GM18511 (cell line): ENCODE results near the gene ZNF648.
A peak's percentile ranks its signal among the peaks of the same experiment; 100 is the strongest.
"Not testable (repeated sequence)": the region's sequence is repeated elsewhere in the genome, so short reads cannot be mapped to it uniquely, and the experiment has no call there.

ENCODE experiments used
- ATAC-seq: cut with Tn5 transposase; IDR thresholded peaks from one replicate; pipeline ENCODE4 v1.9.1; 2021; ENCODE audit warnings: mild to moderate bottlenecking, moderate library complexity; ENCODE audit not compliant: unreplicated experiment

Gene ZNF648

DNA sequence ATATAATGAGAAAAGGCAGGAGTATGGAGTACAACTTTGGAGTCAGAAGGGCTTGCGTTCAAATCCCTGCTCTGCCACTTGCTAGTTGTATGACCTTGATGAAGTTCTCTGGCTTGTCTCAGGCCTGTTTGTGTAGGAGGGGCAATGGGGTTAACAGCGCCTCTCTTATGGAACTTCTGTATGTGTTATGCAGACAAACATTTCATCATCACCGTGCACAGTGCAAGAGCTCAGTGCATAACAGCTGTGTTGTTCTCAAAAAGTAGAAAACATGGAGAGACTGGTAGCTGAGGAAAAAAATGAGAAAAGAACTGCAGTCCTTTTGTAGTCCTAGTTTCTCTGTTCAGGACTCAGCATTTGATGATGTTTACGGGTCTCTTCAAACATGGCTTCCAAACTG lies 10.4 kb upstream of the ZNF648 start:
- ATAC-seq = no peak

DNA sequence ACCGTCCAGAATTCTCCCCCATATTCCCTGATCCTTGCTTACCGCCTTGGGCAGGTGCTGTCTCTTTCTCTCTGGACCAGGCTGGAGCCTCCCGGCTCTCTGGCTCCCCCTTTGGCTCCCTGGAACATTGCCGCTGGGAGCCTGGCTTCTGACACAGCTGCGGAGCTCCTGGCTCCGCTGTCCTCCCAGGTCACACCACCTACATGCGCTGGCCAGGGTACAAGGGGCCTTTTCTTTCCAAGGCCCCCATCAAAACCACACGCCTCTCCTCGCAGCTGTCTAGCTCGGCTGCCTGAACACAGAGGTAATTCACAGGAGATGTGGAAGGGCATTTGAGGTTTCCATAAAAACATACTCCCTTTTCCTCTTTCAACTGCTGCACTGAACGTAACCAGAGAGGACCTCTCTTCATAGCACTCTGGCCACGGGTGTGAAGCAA lies 7.5 kb upstream of the ZNF648 start:
- ATAC-seq = no peak

- no peak for ATAC-seq
Observed at GRCh38 chr1:182066934-182067333, 5.4 kb upstream of the ZNF648 start.

DNA sequence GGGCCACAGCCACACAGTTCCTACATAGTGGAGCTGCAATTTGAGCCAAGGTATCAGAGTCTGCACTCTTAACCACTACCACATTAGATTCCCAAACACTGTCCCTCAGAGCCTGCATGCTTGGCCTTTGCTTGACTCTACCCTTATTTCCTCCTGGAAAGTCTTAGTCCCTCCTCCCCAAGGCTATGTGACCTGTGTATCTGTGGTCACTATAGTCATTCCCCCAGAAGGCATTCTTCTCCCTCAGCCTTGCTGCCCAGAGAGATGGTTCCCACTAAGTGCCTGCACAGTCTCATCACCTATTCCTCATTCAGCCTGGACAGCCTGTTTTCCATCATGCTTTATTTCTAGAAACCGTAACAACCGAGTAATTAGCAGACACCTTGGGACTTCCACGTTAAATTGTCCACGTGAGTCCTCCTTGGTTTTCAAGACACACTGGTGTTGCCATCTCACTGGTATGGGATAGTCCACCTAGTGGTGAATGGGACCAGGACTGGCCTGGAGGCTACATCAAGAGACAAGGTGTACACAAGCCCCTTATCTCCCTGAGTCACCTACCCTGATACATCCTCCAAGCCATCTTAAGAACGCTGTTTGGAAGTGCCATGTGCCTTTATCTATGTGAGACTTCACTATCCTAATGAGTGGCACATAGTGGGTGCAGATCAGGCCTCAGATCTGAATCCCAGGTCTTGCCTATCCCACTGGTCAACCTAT lies 3.8 kb upstream of the ZNF648 start:
- ATAC-seq = no peak

DNA sequence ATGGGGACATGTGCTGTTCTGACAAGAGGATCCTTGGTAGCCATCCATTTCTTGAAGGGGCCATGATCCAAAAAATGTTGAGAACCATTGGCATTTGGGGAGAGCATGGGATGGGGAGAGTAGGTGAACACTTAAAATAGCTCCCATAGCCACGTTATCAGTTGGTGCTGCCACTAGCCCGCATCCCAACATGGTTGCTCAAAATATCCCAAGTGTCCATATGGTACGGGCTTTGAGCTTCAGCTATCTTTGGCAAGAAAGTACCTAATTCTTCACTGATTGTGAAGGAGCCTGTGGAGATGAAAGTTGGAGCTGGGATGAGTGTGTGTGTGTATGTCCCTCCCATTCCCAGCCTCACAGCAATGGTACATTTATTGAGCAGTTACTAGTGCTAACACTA lies 3.1 kb upstream of the ZNF648 start:
- no peak for ATAC-seq

- ATAC-seq = no peak
Observed at GRCh38 chr1:182062223-182062622, 711 bp upstream of the ZNF648 start.

GRCh38 chr1:182060877-182061276 lies 635 bp downstream of the ZNF648 start:
- no peak for ATAC-seq

GRCh38 chr1:182059936-182060335 lies 1.6 kb downstream of the ZNF648 start:
- no peak for ATAC-seq

GRCh38 chr1:182056601-182057366 lies 4.7 kb downstream of the ZNF648 start:
- ATAC-seq = no peak

- ATAC-seq = peak; percentile 52
Observed at GRCh38 chr1:182054698-182055326, 6.7 kb downstream of the ZNF648 start.

DNA sequence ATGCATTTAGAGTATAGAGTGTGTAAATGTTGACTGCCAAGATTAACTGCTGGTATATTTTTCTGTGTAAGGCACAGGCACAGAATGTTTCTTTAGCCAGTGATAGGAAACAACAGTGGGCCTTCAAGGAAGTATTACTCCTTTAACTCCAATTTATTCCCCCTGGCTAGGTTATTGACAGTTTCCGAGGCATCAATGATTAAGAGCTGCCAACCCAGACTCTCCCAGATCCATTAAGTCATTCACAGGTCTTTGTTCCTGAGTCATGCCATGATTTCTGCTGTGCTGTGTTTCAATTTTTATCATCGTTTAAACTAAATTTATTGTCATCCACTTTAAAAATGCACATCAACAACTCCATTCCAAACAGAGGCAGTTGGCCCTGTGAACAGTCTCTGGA lies 9.2 kb downstream of the ZNF648 start:
- no peak for ATAC-seq

- no peak for ATAC-seq
Observed at GRCh38 chr1:182051938-182052337, 9.6 kb downstream of the ZNF648 start.

DNA sequence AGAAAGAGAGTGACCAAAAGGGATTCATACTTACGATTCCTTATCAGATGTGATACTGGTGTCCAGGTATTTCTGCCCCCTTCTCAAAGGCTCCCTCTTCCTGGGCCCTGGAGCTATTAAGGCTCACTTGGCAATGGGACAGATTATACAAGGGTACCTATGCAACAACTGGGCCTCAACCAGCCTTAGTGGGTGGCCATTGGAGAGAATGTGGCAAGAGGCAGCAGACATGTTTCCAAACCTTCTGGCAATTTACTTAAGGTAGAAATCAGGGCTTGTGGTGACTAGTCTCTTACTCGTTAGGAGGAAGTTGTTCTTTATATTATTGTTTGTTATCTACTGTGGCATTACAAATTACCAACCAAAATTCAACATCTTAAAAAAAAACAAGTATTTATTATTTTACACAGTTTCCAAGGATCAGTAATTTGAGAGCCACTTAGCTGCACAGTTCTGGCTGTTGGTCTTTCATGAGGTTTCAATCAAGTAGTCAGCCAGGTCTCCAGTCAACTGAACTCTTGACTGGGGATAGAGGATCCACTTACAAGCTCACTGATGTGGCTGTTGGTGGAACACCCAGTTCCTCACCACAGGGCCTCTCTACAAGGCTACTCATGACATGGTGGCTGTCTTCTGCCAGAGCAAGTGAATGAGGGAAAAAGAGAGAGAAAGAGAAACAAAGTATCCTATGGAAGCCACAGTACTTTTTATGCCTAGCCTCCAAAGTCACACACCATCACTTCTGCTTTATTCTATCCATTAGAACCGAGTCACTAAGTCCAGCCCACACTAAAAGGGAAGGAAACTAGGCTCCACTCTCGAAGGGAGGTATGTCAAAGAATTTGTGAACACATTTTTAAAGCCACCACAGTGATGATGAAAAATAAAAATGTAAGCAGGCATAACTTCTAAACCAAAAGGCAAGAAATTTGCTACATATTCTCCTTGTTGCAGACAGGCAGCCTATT lies 10.7 kb downstream of the ZNF648 start:
- no peak for ATAC-seq

DNA sequence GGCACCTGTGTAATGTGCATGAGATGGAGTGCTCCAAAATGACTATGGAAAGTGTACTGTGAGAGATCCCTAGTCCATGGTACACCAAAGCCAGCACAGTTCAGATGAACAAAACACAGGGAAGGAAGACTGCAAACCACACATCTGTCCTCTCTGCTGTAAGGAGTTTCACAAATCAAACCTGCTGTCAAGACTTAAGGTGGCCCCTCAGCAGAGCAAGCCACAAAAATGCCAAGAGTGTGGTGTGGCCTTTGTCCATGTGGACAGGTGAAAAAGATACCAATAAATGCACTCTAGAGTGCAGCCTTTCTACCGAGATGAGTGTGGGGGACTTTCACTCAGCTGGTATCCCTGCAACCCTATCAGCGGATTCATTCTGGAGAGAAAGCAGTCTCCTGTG lies 12.9 kb downstream of the ZNF648 start:
- no peak for ATAC-seq

- ATAC-seq = no peak
Observed at GRCh38 chr1:182046763-182047162, 14.7 kb downstream of the ZNF648 start.

DNA sequence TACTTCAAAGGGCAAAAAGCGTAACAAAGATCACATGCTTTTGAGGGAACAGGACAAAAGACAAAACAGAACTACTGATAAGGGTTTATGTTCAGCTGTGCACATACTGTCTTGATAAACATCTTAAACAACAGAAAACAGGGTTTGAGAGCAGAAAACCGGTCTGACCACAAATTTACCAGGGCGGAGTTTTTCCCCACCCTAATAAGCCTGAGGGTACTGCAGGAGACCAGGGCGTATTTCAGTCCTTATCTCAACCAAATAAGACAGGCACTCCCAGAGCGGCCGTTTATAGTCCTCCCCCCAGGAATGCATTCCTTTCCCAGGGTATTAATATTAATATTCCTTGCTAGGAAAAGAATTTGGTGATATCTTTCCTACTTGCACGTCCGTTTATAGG lies 16.0 kb downstream of the ZNF648 start:
- ATAC-seq = not testable (repeated sequence)

GRCh38 chr1:182041615-182042014 lies 19.9 kb downstream of the ZNF648 start:
- no peak for ATAC-seq

GRCh38 chr1:182038220-182038619 lies 23.3 kb downstream of the ZNF648 start:
- ATAC-seq = no peak

DNA sequence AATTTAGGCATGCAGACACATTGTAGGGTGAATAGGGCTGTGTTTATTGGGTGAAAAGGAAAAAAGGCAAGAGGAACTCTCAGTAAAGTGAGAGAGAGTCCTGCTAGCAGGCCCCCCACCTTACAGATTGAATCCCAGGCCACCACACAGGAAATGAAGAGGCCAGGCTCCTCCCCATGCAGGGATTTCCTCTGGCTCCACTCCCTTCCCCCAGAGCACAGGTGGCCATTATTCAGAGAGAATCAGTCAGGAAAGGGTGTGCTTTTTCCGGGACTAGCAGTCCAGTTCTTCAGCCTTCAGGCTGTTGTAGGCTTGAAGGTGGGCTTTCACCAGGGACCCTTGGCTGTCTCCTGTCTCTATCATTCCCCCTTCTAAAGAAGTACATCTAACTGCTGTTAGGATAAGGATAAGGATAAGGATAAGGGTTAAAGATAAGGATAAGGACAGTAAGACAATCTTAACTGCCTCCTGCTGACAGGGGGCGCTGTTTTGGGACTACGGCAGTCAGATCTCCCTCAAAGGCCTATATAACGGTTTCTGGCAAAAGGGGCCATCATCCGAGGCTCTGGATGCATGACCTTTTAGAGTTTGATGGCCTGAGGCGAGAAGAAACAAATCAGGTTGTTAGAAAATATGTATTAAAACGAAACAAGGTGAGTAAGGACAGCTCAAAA lies 26.3 kb downstream of the ZNF648 start:
- no peak for ATAC-seq

GRCh38 chr1:182032251-182032650 lies 29.3 kb downstream of the ZNF648 start:
- no peak for ATAC-seq
